Breast epithelium (tissue), 4 donors: ENCODE data around the gene ATRN. TPM values are rescaled to one million over a fixed set of nuclear protein-coding genes. Genes with fewer than 3 reads are reported as not detected.

Experiments used
- DNase-seq, 2 donors: peaks; one replicate each; pipeline ENCODE4 v3.0.0-alpha.2; 2019; ENCODE audit warnings: low spot score in 2 of 2
- H3K27ac ChIP-seq, 2 donors: fragments of 200-600 bp; sonication (generic) in 1 of 2; one replicate each; pipeline ENCODE4 v1.5.1; 2016 to 2019; ENCODE audit warnings: mild to moderate bottlenecking in 1 of 2
- H3K27me3 ChIP-seq, 2 donors: fragments of 200-600 bp; sonication (generic) in 1 of 2; one replicate each; pipeline versions ENCODE4 v1.5.1 to v1.6.0; 2017 to 2019; ENCODE audit warnings: control low read depth in 1 of 2, mild to moderate bottlenecking in 1 of 2
- H3K36me3 ChIP-seq: fragments of 200-600 bp; one replicate; pipeline ENCODE4 v1.5.1; 2019
- H3K4me1 ChIP-seq, 2 donors: fragments of 200-600 bp; sonication (generic); one replicate each; pipeline ENCODE4 v1.5.1; 2016 to 2019; ENCODE audit warnings: control low read depth in 1 of 2
- H3K4me3 ChIP-seq, 3 donors: fragments of 200-600 bp; sonication (generic); 1 replicate in 2 of 3; 2 replicates in 1 of 3; pipeline ENCODE4 v1.5.1; 2016 to 2019; ENCODE audit warnings: mild to moderate bottlenecking in 3 of 3, moderate library complexity in 2 of 3
- H3K9me3 ChIP-seq, 2 donors: fragments of 200-600 bp; sonication (generic) in 1 of 2; one replicate each; pipeline ENCODE4 v1.5.1; 2016 to 2019; ENCODE audit warnings: control low read depth in 1 of 2
- CTCF ChIP-seq, 3 donors: fragments of 450-650 bp; IDR thresholded peaks; one replicate each; pipeline ENCODE4 v1.5.1; 2016 to 2017; ENCODE audit warnings: antibody characterized with exemption in 3 of 3, mild to moderate bottlenecking in 3 of 3, moderate library complexity in 3 of 3
- POLR2A ChIP-seq: fragments of 450-650 bp; IDR thresholded peaks from one replicate; pipeline ENCODE4 v1.6.1; 2016; ENCODE audit warnings: antibody characterized with exemption, mild to moderate bottlenecking, moderate library complexity
- POLR2AphosphoS5 ChIP-seq, 3 donors: sonication (generic); formaldehyde crosslinking; IDR thresholded peaks; one replicate each; pipeline ENCODE4 v1.6.1; 2017; ENCODE audit warnings: antibody characterized with exemption in 3 of 3
- intact Hi-C: fragments of 100-400 bp; cut with DNase I; formaldehyde crosslinking; loops from one replicate; pipeline ENCODE4 v1.15.1; 2023; ENCODE audit warnings: low total_unique reads
- total RNA-seq, 3 donors: library from RNA; depleted of rRNA; stranded (reverse); fragments of >200 nt; gene quantifications; one replicate each; pipeline ENCODE4 v1.1.0, GENCODE V29; 2016

Gene ATRN
- total RNA-seq, 3 donors from 2014 or later, result 26.5 to 35.6 (median 32.3) TPM

GRCh38 chr20:3647473-3647872, 176.7 kb downstream of the ATRN start:
- no peak overlapping the region for H3K4me3 ChIP-seq
- intact Hi-C loops, result no loop called here
- H3K27me3 ChIP-seq, result no peaks in the 10 kb centered on the region
- peaks cover 9% of the 10 kb centered on the region for H3K36me3 ChIP-seq
- no peak overlapping the region for H3K27ac ChIP-seq
- no peak for DNase-seq
- H3K9me3 ChIP-seq, result no peaks in the 10 kb centered on the region
- TF ChIP-seq POLR2AphosphoS5 (IDR thresholded peaks at IDR 0.05), result no peak
- TF ChIP-seq POLR2A, result no peak
- TF ChIP-seq CTCF (IDR thresholded peaks at IDR 0.05), result no peak
- no peaks in the 10 kb centered on the region for H3K4me1 ChIP-seq

GRCh38 chr20:3648951-3649350, 178.1 kb downstream of the ATRN start:
- Histone ChIP-seq H3K4me1 (no peaks in the 10 kb centered on the region), H3K36me3 (peaks cover 9% of the 10 kb centered on the region), H3K9me3 (no peaks in the 10 kb centered on the region), H3K4me3 (no peak overlapping the region), H3K27ac (no peak overlapping the region), H3K27me3 (no peaks in the 10 kb centered on the region)
- TF ChIP-seq CTCF (IDR thresholded peaks at IDR 0.05) (no peak), POLR2A (no peak), POLR2AphosphoS5 (IDR thresholded peaks at IDR 0.05) (no peak)
- DNase-seq, result no peak
- intact Hi-C loops, result no loop called here

- intact Hi-C loops, result no loop called here
- Histone ChIP-seq H3K36me3 (peaks cover 9% of the 10 kb centered on the region), H3K4me3 (no peak overlapping the region), H3K27ac (no peak overlapping the region), H3K27me3 (no peaks in the 10 kb centered on the region), H3K9me3 (no peaks in the 10 kb centered on the region), H3K4me1 (no peaks in the 10 kb centered on the region)
- no peak for DNase-seq
- TF ChIP-seq POLR2AphosphoS5 (IDR thresholded peaks at IDR 0.05), result no peak
- TF ChIP-seq CTCF (IDR thresholded peaks at IDR 0.05), result no peak
Observed at GRCh38 chr20:3651204-3651962, 180.6 kb downstream of the ATRN start.

DNA sequence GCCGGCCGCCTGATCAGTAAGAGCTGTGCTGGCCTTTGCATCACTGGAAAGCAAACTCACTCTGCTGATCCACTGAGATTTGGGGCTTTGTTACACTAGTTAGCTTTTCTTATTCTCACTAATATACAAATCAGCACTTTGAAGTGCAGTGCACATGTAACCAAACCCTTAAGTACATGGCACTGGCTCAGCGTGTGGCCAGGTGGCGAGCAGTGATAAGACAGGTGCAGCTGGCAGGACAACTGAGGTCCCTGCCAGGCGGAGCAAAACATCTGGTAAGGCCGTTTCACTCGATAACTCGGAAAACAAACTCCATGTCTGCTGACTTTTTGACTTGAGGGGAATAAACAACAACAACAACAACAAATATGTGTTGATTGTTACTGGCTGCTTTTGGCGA, 181.4 kb downstream of the ATRN start:
- no peak for DNase-seq
- no peak overlapping the region for H3K4me3 ChIP-seq
- H3K4me1 ChIP-seq, result no peaks in the 10 kb centered on the region
- peaks cover 7% of the 10 kb centered on the region for H3K36me3 ChIP-seq
- H3K27me3 ChIP-seq, result no peaks in the 10 kb centered on the region
- no peak for TF ChIP-seq CTCF (IDR thresholded peaks at IDR 0.05)
- TF ChIP-seq POLR2A, result no peak
- TF ChIP-seq POLR2AphosphoS5 (IDR thresholded peaks at IDR 0.05), result no peak
- intact Hi-C loops, result no loop called here
- no peak overlapping the region for H3K27ac ChIP-seq
- H3K9me3 ChIP-seq, result no peaks in the 10 kb centered on the region

DNA sequence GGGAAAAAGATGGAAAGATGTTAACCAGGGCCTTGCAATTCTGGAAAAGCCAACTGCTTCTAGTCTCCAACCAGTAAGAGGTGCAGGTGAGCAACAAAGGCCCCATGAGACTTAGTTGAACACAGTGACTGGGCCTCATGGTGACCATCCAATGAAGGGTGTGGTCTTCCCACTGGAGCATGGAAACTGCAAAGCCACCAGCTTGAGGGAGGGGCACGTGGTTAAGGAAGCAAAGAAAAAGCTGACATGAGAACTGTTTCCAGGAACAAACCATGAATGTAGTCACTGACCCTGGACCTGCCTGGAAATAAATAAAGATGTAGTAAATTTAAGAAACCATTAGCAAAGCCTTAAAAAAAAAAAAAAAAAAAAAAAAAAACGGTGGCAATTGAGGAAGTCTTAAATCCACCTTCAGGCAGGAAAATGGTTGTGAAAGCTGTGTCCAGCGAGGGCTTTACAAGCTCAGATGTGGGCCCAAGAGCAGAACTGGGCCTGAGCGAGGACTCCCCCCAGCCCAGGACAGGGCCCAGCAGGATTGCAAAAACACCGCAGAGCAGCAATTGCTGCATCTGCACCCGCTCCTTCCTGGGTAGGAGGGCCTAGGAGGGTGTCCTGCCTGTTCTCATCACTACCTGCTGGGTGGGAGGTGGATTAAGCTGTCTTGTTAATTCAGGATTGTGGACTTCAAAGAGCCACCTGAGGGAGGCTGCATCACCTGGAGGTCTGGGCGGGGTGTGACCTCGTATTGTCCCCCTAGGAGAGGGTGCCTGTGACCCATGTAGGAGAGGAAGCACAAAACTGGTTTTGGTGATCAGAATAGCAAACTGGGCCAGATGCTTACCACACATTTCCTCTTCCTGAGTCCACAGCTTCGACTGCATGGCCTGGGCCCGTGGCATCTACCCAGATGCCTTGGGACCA, 182.1 kb downstream of the ATRN start:
- TF ChIP-seq POLR2A (no peak), POLR2AphosphoS5 (IDR thresholded peaks at IDR 0.05) (no peak), CTCF (IDR thresholded peaks at IDR 0.05) (no peak)
- H3K27ac ChIP-seq, result no peak overlapping the region
- no peak for DNase-seq
- no peak overlapping the region for H3K4me3 ChIP-seq
- peaks cover under 1% of the 10 kb centered on the region for H3K36me3 ChIP-seq
- no peaks in the 10 kb centered on the region for H3K4me1 ChIP-seq
- no peaks in the 10 kb centered on the region for H3K27me3 ChIP-seq
- intact Hi-C loops, result no loop called here
- H3K9me3 ChIP-seq, result no peaks in the 10 kb centered on the region
